Measurements from ENCODE around the gene OTUB2. TPM values are rescaled to one million over a fixed set of nuclear protein-coding genes. Genes with fewer than 3 reads are reported as not detected.

Gene OTUB2
- 2.4 to 3.4 TPM (median 2.7 TPM) in 5 replicates for total RNA-seq (2022; extraction: Qiagen RNA extraction)

DNA sequence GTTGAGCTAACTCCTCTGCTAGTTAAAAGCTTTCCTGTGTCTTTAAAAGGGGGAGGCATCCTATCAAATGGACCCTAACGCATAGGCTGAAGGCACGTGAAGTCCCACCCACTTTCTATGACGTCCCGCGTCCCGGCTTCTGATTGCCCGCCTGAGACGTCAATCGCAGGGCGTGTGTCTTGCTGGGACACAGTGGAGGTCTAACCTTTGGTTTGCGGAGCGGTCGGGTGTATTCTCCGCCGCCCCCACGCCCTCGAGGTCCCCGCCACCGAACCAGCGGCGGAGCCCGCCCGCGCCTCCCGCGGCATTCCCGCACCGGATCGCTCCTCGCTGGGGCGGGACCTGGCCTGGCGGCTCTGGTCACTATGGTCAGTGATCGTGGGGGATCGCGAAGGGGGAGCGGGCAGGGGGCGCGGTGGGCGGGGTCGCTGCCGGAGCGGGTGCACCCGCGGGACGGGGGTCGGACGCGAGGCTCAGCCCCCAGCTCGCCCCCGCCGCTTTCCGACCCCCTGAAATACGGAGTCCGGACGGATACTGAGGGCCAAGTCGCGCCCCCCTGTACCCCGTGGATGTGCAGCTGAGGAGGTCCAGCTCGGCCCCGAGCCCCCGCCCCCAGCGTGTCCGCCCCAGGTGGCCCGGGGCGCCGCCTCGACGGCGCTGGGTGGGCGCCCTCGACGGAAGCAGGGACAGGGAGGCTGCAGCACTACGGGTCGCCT is at the start of gene OTUB2:
Gene OTUB2 (plus strand): TSS at position 168 of the 716 bp plus-strand sequence. CDS start 198 bp downstream, at position 366.

DNA sequence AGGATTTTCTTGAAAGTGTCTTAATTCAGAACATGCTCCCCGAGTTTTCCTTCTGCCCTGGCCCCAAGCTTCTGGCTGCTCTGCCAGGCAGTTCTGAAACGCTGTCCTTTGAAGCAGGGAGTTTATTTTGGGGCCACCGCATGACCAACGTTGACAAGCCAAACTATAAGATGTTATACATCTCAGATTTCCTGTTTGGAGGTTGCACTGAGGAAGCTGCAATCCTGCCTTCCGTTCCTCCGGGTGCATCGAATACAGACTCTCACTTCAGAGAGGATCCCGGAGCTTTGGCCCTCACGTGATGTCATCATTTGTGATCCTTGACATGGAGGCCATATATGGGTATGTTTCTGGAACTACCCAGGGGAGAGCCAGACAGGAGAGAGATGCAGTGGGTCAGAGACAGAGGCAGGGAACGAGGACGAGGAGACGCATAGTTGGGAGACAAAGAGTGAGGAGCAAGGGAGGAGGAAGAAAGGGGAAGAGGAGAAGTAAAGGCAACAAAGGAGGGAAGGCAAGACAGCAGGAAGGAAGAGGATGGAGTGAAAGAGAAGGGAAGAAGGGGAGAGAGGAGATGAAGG is 49.6 kb upstream of the OTUB2 start, which contains the start of gene ASB2:
Gene ASB2 (minus strand): TSS at position 94 of the 581 bp plus-strand sequence. CDS start 12,031 bp downstream, outside the sequence.

GRCh38 chr14:93997082-93997481 is 29.1 kb upstream of the OTUB2 start, which contains the start of gene CCDC197:
CCDC197 (plus strand) TSS chr14:93997301; CDS start chr14:93998132, 831 bp downstream.

DNA sequence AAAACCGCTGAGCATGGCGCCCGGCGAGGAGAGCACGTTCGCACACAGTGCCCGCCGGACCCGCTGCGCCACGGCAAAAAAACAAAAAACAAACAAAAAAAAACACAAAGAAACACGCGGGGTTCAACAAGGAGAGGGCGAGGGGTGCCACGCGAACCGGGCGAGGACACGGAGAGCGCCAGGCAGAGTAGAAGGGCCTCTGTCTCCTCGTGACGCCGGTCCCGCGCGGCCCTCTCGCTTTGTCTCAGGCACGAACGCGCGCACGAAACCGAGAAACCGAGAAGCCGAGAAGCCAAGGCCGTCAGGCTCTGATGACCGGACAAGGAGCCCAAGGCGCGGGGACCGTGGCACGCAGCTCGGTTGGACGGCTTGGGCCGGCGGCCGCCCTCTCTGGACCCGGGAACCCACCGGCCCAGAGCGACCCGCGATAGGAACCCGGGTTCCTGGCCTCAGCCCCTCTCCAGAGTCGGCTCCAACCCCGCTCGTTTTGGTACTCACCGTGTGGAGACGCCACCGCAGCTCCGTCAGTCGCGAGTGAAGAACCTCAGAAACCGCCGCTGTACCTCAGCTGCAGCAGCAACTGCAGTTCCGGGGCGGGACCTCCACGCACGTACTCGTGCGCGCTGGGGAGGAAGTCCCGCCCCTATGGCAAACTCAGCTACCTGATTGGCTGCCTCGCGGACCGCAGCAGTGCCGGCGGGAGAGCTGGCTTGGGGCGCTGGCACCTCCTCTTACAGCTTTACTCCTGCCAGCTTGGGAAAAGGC is 54.7 kb downstream of the OTUB2 start, which contains the start of the genes DDX24 and IFI27L1:
Gene DDX24 (minus strand): TSS at position 582 of the 765 bp plus-strand sequence. CDS start 1,460 bp downstream, outside the sequence.
Gene IFI27L1 (plus strand): TSS at position 690 of the 765 bp plus-strand sequence. CDS start 15,628 bp downstream, outside the sequence.

Other genes starting within 250 kb of the OTUB2 start
- gene PRIMA1, start 237.9 kb upstream of the OTUB2 start, total RNA-seq (2022; extraction: Qiagen RNA extraction) = 0.45 to 0.72 TPM (median 0.60 TPM) in 5 replicates
- not detected in 5 replicates for gene FAM181A, start 99.0 kb upstream of the OTUB2 start, total RNA-seq (2022; extraction: Qiagen RNA extraction)
- 0.24 to 0.98 TPM (median 0.45 TPM) in 5 replicates for gene ASB2, start 49.8 kb upstream of the OTUB2 start, total RNA-seq (2022; extraction: Qiagen RNA extraction)
- not detected in 5 replicates for gene CCDC197, start 29.0 kb upstream of the OTUB2 start, total RNA-seq (2022; extraction: Qiagen RNA extraction)
- gene DDX24, start 54.9 kb downstream of the OTUB2 start, total RNA-seq (2022; extraction: Qiagen RNA extraction) = 161 to 171 TPM (median 165 TPM) in 5 replicates
- gene IFI27L1, start 55.0 kb downstream of the OTUB2 start, total RNA-seq (2022; extraction: Qiagen RNA extraction) = 16.8 to 22.0 TPM (median 18.9 TPM) in 5 replicates
- 0.92 to 1.5 TPM (median 1.4 TPM) in 5 replicates for gene IFI27, start 84.4 kb downstream of the OTUB2 start, total RNA-seq (2022; extraction: Qiagen RNA extraction)
- gene IFI27L2, start 103.3 kb downstream of the OTUB2 start, total RNA-seq (2022; extraction: Qiagen RNA extraction) = 51.6 to 59.6 TPM (median 54.9 TPM) in 5 replicates
- gene PPP4R4, start 148.0 kb downstream of the OTUB2 start, total RNA-seq (2022; extraction: Qiagen RNA extraction) = 0.36 to 0.48 TPM (median 0.44 TPM) in 5 replicates